Mucosa of rectum (tissue), 2 donors: ENCODE data around the gene SNX27.

Experiments used
- H3K27ac ChIP-seq, 2 donors: one replicate each; pipeline ENCODE4 v1.7.0; 2013; ENCODE audit warnings: inconsistent platforms in 2 of 2, low read depth in 2 of 2, low read length in 2 of 2
- H3K27me3 ChIP-seq, 2 donors: one replicate each; pipeline ENCODE4 v1.7.0; 2013; ENCODE audit warnings: low read length in 2 of 2; ENCODE audit not compliant: control insufficient read depth in 2 of 2, insufficient read depth in 2 of 2
- H3K36me3 ChIP-seq, 2 donors: one replicate each; pipeline ENCODE4 v1.7.0; 2013; ENCODE audit warnings: low read length in 2 of 2; ENCODE audit not compliant: control insufficient read depth in 2 of 2, insufficient read depth in 2 of 2
- H3K4me1 ChIP-seq, 2 donors: one replicate each; pipeline ENCODE4 v1.7.0; 2013; ENCODE audit warnings: low read length in 2 of 2, mild to moderate bottlenecking in 1 of 2; ENCODE audit not compliant: control insufficient read depth in 2 of 2, insufficient read depth in 2 of 2
- H3K4me3 ChIP-seq, 2 donors: one replicate each; pipeline ENCODE4 v1.7.0; 2013; ENCODE audit warnings: low read length in 2 of 2
- H3K9ac ChIP-seq, 2 donors: one replicate each; pipeline ENCODE4 v1.7.0; 2013; ENCODE audit warnings: low read length in 2 of 2, low read depth in 1 of 2, mild to moderate bottlenecking in 1 of 2
- H3K9me3 ChIP-seq, 2 donors: one replicate each; pipeline ENCODE4 v1.7.0; 2013; ENCODE audit warnings: low read length in 2 of 2; ENCODE audit not compliant: control insufficient read depth in 2 of 2
- donor health status: healthy.
- donor health status: Normal muscosa, but diverticular disease.

Gene SNX27

GRCh38 chr1:151707541-151708065, 95.8 kb downstream of the SNX27 start:
- H3K9ac ChIP-seq, result no peak overlapping the region
- no peaks in the 10 kb centered on the region for H3K36me3 ChIP-seq
- H3K27me3 ChIP-seq, result no peaks in the 10 kb centered on the region
- no peak overlapping the region for H3K4me3 ChIP-seq
- H3K4me1 ChIP-seq, result peaks cover 13 to 22% of the 10 kb centered on the region in 2 donors
- H3K9me3 ChIP-seq, result no peaks in the 10 kb centered on the region
- no peak overlapping the region for H3K27ac ChIP-seq

GRCh38 chr1:151708891-151709290, 97.0 kb downstream of the SNX27 start:
- H3K9me3 ChIP-seq, result no peaks in the 10 kb centered on the region
- no peaks in the 10 kb centered on the region for H3K36me3 ChIP-seq
- peaks cover 20 to 35% of the 10 kb centered on the region in 2 donors for H3K4me1 ChIP-seq

GRCh38 chr1:151710187-151710840, 98.5 kb downstream of the SNX27 start:
- Histone ChIP-seq H3K9ac (no peak overlapping the region), H3K4me1 (peaks cover 20 to 31% of the 10 kb centered on the region in 2 donors)

More at GRCh38 chr1:151708891-151709290, 97.0 kb downstream of the SNX27 start:
- no peak overlapping the region for H3K9ac ChIP-seq
- no peak overlapping the region for H3K27ac ChIP-seq
- H3K27me3 ChIP-seq, result no peaks in the 10 kb centered on the region
- H3K4me3 ChIP-seq, result no peak overlapping the region

GRCh38 chr1:151711044-151711800, 99.4 kb downstream of the SNX27 start:
- Histone ChIP-seq H3K27me3 (no peaks in the 10 kb centered on the region), H3K4me1 (peaks cover 15 to 22% of the 10 kb centered on the region in 2 donors), H3K36me3 (no peaks in the 10 kb centered on the region), H3K9ac (no peak overlapping the region), H3K4me3 (no peak overlapping the region), H3K9me3 (no peaks in the 10 kb centered on the region), H3K27ac (no peak overlapping the region)

More at GRCh38 chr1:151710187-151710840, 98.5 kb downstream of the SNX27 start:
- Histone ChIP-seq H3K36me3 (no peaks in the 10 kb centered on the region), H3K27ac (no peak overlapping the region), H3K4me3 (no peak overlapping the region), H3K9me3 (no peaks in the 10 kb centered on the region), H3K27me3 (no peaks in the 10 kb centered on the region)

GRCh38 chr1:151711951-151712350, 100.1 kb downstream of the SNX27 start:
- Histone ChIP-seq H3K9ac (no peak overlapping the region), H3K36me3 (no peaks in the 10 kb centered on the region), H3K27ac (no peak overlapping the region), H3K4me1 (peaks cover 14 to 21% of the 10 kb centered on the region in 2 donors), H3K27me3 (no peaks in the 10 kb centered on the region), H3K4me3 (no peak overlapping the region), H3K9me3 (no peaks in the 10 kb centered on the region)

GRCh38 chr1:151713044-151713443, 101.2 kb downstream of the SNX27 start:
- peak overlapping the region in 1 of 2 donors; percentile 23 for H3K27ac ChIP-seq
- H3K9me3 ChIP-seq, result no peaks in the 10 kb centered on the region
- peaks cover 14 to 21% of the 10 kb centered on the region in 2 donors for H3K4me1 ChIP-seq
- no peak overlapping the region for H3K9ac ChIP-seq
- no peaks in the 10 kb centered on the region for H3K27me3 ChIP-seq
- H3K36me3 ChIP-seq, result no peaks in the 10 kb centered on the region
- H3K4me3 ChIP-seq, result peak overlapping the region; percentile 28 to 45

- H3K9ac ChIP-seq, result no peak overlapping the region
- H3K4me3 ChIP-seq, result no peak overlapping the region
- no peak overlapping the region for H3K27ac ChIP-seq
- H3K36me3 ChIP-seq, result no peaks in the 10 kb centered on the region
- no peaks in the 10 kb centered on the region for H3K9me3 ChIP-seq
- no peaks in the 10 kb centered on the region for H3K27me3 ChIP-seq
- H3K4me1 ChIP-seq, result peaks cover 14 to 21% of the 10 kb centered on the region in 2 donors
These were observed 102.0 kb downstream of the SNX27 start for GRCh38 chr1:151713874-151714273.

GRCh38 chr1:151714820-151715725, 103.2 kb downstream of the SNX27 start:
- no peaks in the 10 kb centered on the region for H3K36me3 ChIP-seq
- H3K9me3 ChIP-seq, result no peaks in the 10 kb centered on the region
- H3K4me3 ChIP-seq, result no peak overlapping the region
- no peak overlapping the region for H3K9ac ChIP-seq
- H3K27me3 ChIP-seq, result no peaks in the 10 kb centered on the region
- peaks cover 15 to 21% of the 10 kb centered on the region in 2 donors for H3K4me1 ChIP-seq
- H3K27ac ChIP-seq, result no peak overlapping the region

GRCh38 chr1:151715726-151716404, 104.0 kb downstream of the SNX27 start:
- Histone ChIP-seq H3K9me3 (no peaks in the 10 kb centered on the region), H3K27me3 (no peaks in the 10 kb centered on the region), H3K4me3 (no peak overlapping the region), H3K4me1 (peaks cover 23 to 29% of the 10 kb centered on the region in 2 donors), H3K9ac (no peak overlapping the region), H3K27ac (no peak overlapping the region), H3K36me3 (no peaks in the 10 kb centered on the region)
